Spinal cord (tissue), 10 donors: ENCODE data around the gene NLGN4X. TPM values are rescaled to one million over a fixed set of nuclear protein-coding genes. Genes with fewer than 3 reads are reported as not detected.
A peak's percentile ranks its signal among the peaks of the same experiment; 100 is the strongest.

Source experiments
- DNase-seq, 6 donors: peaks; one replicate each; pipeline versions ENCODE4 v3.0.0 to v3.0.0-alpha.2; 2013 to 2015; ENCODE audit warnings: low spot score in 6 of 6, low read depth in 4 of 6
- H3K27ac ChIP-seq: one replicate; pipeline ENCODE4 v1.5.1; 2013; ENCODE audit warnings: low read depth, low read length, control low read depth
- H3K27me3 ChIP-seq: one replicate; pipeline ENCODE4 v1.6.1; 2013; ENCODE audit warnings: low read length; ENCODE audit not compliant: control insufficient read depth, insufficient read depth
- H3K36me3 ChIP-seq: one replicate; pipeline ENCODE4 v1.6.1; 2013; ENCODE audit warnings: low read length; ENCODE audit not compliant: control insufficient read depth, insufficient read depth
- H3K4me1 ChIP-seq: one replicate; pipeline ENCODE4 v1.6.1; 2013; ENCODE audit warnings: low read length; ENCODE audit not compliant: control insufficient read depth, insufficient read depth
- H3K4me3 ChIP-seq: one replicate; pipeline ENCODE4 v1.5.1; 2013; ENCODE audit warnings: low read depth, low read length, control low read depth
- H3K9me3 ChIP-seq: one replicate; pipeline ENCODE4 v1.6.1; 2013; ENCODE audit warnings: low read length; ENCODE audit not compliant: control insufficient read depth, insufficient read depth
- WGBS: methylation state at CpG from one replicate; pipeline ENCODE4 v1.1.5; 2013; ENCODE audit warnings: missing lambda C conversion rate; ENCODE audit not compliant: insufficient coverage; 5-methylcytosine and 5-hydroxymethylcytosine counted together
- polyA plus RNA-seq, 2 donors: library from polyadenylated mRNA; unstranded; fragments of 120-200 nt; gene quantifications; one replicate each; pipeline ENCODE4 v1.2.1, GENCODE V29; 2013; ENCODE audit not compliant: insufficient read length in 2 of 2
- total RNA-seq, 2 donors: library from RNA; depleted of rRNA in 1 of 2; stranded (reverse); fragments of 120-200 nt in 1 of 2; fragments of >200 nt in 1 of 2; gene quantifications; one replicate each; pipeline versions ENCODE4 v1.2.3 to v1.2.4, GENCODE V29; 2013 to 2014
- donor health status: healthy.

Gene NLGN4X
- total and polyA plus RNA-seq, 4 donors, result 17.5 to 56.8 (median 43.7) TPM

- Histone ChIP-seq H3K27ac (no peak overlapping the region), H3K9me3 (no peaks in the 10 kb centered on the region), H3K4me3 (no peak overlapping the region), H3K27me3 (no peaks in the 10 kb centered on the region), H3K36me3 (no peaks in the 10 kb centered on the region), H3K4me1 (peaks cover 4% of the 10 kb centered on the region)
- peak in 3 of 6 donors; percentile 28 to 66 (median 62) for DNase-seq
- WGBS, result 25% methylated on average over 2 of the region's 6 CpGs
Observed at GRCh38 chrX:6026980-6027379, 201.7 kb downstream of the NLGN4X start.

- no CpG with 5 or more reads among the region's 7 CpGs for WGBS
- Histone ChIP-seq H3K4me1 (peaks cover 4% of the 10 kb centered on the region), H3K27me3 (no peaks in the 10 kb centered on the region), H3K4me3 (no peak overlapping the region), H3K36me3 (no peaks in the 10 kb centered on the region), H3K9me3 (no peaks in the 10 kb centered on the region), H3K27ac (no peak overlapping the region)
- DNase-seq, result peak in 3 of 6 donors; percentile 22 to 76 (median 57)
Observed at GRCh38 chrX:6026429-6026828, 202.2 kb downstream of the NLGN4X start.

GRCh38 chrX:6024204-6024603 is 204.5 kb downstream of the NLGN4X start:
- no peak for DNase-seq

GRCh38 chrX:6021316-6022091 is 207.2 kb downstream of the NLGN4X start:
- WGBS, result 6% methylated on average over 2 of the region's 4 CpGs
- Histone ChIP-seq H3K36me3 (no peaks in the 10 kb centered on the region), H3K4me3 (no peak overlapping the region), H3K9me3 (no peaks in the 10 kb centered on the region), H3K27ac (no peak overlapping the region), H3K27me3 (no peaks in the 10 kb centered on the region), H3K4me1 (peaks cover 4% of the 10 kb centered on the region)
- peak in 3 of 6 donors; percentile 33 to 74 (median 50) for DNase-seq

More at GRCh38 chrX:6024204-6024603, 204.5 kb downstream of the NLGN4X start:
- no peaks in the 10 kb centered on the region for H3K9me3 ChIP-seq
- 85% methylated on average over 4 of the region's 4 CpGs for WGBS
- no peaks in the 10 kb centered on the region for H3K27me3 ChIP-seq
- H3K36me3 ChIP-seq, result no peaks in the 10 kb centered on the region
- H3K4me3 ChIP-seq, result no peak overlapping the region
- peaks cover 4% of the 10 kb centered on the region for H3K4me1 ChIP-seq
- H3K27ac ChIP-seq, result no peak overlapping the region

GRCh38 chrX:6019076-6019475 is 209.6 kb downstream of the NLGN4X start:
- Histone ChIP-seq H3K27me3 (no peaks in the 10 kb centered on the region), H3K36me3 (no peaks in the 10 kb centered on the region), H3K27ac (no peak overlapping the region), H3K4me1 (no peaks in the 10 kb centered on the region), H3K9me3 (no peaks in the 10 kb centered on the region), H3K4me3 (no peak overlapping the region)
- WGBS, result 71% methylated on average over 1 of the region's 4 CpGs
- DNase-seq, result no peak

- H3K27ac ChIP-seq, result no peak overlapping the region
- no peaks in the 10 kb centered on the region for H3K4me1 ChIP-seq
- 100% methylated on average over 1 of the region's 5 CpGs for WGBS
- H3K9me3 ChIP-seq, result no peaks in the 10 kb centered on the region
- H3K36me3 ChIP-seq, result no peaks in the 10 kb centered on the region
- H3K27me3 ChIP-seq, result no peaks in the 10 kb centered on the region
- H3K4me3 ChIP-seq, result no peak overlapping the region
- DNase-seq, result no peak
Observed at GRCh38 chrX:6015423-6015822, 213.2 kb downstream of the NLGN4X start.

- Histone ChIP-seq H3K27me3 (no peaks in the 10 kb centered on the region), H3K4me1 (no peaks in the 10 kb centered on the region), H3K27ac (no peak overlapping the region), H3K9me3 (peaks cover 5% of the 10 kb centered on the region), H3K4me3 (no peak overlapping the region), H3K36me3 (no peaks in the 10 kb centered on the region)
- DNase-seq, result no peak
- no CpG with 5 or more reads among the region's 2 CpGs for WGBS
Observed at GRCh38 chrX:6012357-6012756, 216.3 kb downstream of the NLGN4X start.

GRCh38 chrX:6005856-6006255 is 222.8 kb downstream of the NLGN4X start:
- Histone ChIP-seq H3K27ac (no peak overlapping the region), H3K27me3 (no peaks in the 10 kb centered on the region), H3K4me1 (no peaks in the 10 kb centered on the region), H3K9me3 (peaks cover 5% of the 10 kb centered on the region), H3K4me3 (no peak overlapping the region), H3K36me3 (no peaks in the 10 kb centered on the region)
- DNase-seq, result no peak

GRCh38 chrX:6004529-6004928 is 224.1 kb downstream of the NLGN4X start:
- Histone ChIP-seq H3K36me3 (no peaks in the 10 kb centered on the region), H3K4me1 (no peaks in the 10 kb centered on the region), H3K9me3 (no peaks in the 10 kb centered on the region), H3K27ac (no peak overlapping the region), H3K27me3 (no peaks in the 10 kb centered on the region), H3K4me3 (no peak overlapping the region)
- 58% methylated on average over 2 of the region's 4 CpGs for WGBS
- DNase-seq, result no peak

GRCh38 chrX:6002056-6002455 is 226.6 kb downstream of the NLGN4X start:
- DNase-seq, result peak in 1 of 6 donors; percentile 6

More at GRCh38 chrX:6002056-6002455, 226.6 kb downstream of the NLGN4X start:
- H3K4me3 ChIP-seq, result no peak overlapping the region
- 47% methylated on average over 2 of the region's 5 CpGs for WGBS
- no peak overlapping the region for H3K27ac ChIP-seq
- no peaks in the 10 kb centered on the region for H3K36me3 ChIP-seq
- H3K9me3 ChIP-seq, result no peaks in the 10 kb centered on the region
- no peaks in the 10 kb centered on the region for H3K27me3 ChIP-seq
- H3K4me1 ChIP-seq, result no peaks in the 10 kb centered on the region
